K562 (cell line): ENCODE results near the gene AP3B1. TPM values are rescaled to one million over a fixed set of nuclear protein-coding genes. Genes with fewer than 3 reads are reported as not detected.

ENCODE experiments used
- ATAC-seq: fragments of 200-7000 bp; cut with Tn5 transposase; 3 replicates; pipeline ENCODE4 v1.9.1; 2020; ENCODE audit warnings: moderate library complexity
- BruUV-seq: library from RNA; stranded (reverse); fragments of 400-500 nt; replicated peaks from 2 replicates; lab custom pipeline; 2021; lab: Mats Ljungman, UMichigan
- CTCF ChIA-PET: fragments of 300-600 bp; formaldehyde crosslinking; extraction: SDS; loops from one replicate; lab custom pipeline; 2021; ENCODE audit warnings: low intra/inter-chr PET ratio; lab: Yijun Ruan, JAX
- POLR2A ChIA-PET: fragments of 300-600, 350-650 bp; sonication (Branson Sonifier 250); formaldehyde crosslinking; extraction: SDS; loops from one replicate; lab custom pipeline; 2021; ENCODE audit warnings: antibody characterized with exemption, inconsistent platforms; lab: Yijun Ruan, JAX
- DNase-seq, 4 experiments: peaks; one replicate each; pipeline versions ENCODE4 v3.0.0 to v3.0.0-alpha.2; 2011 to 2018; ENCODE audit warnings: low spot score in 3 of 4, mixed read lengths in 3 of 4; ENCODE audit errors: extremely low read depth in 1 of 4
- FAIRE-seq: peaks from 2 replicates; lab custom pipeline; 2011; peaks lifted over from hg19 to GRCh38; lab: Jason Lieb, UNC
- H2AFZ ChIP-seq: 2 replicates; pipeline ENCODE4 v1.6.0; 2011; ENCODE audit warnings: low read depth, low read length, control low read depth, inconsistent platforms
- H3K27ac ChIP-seq: fragments of 200-600 bp; 3 replicates; pipeline ENCODE4 v1.8.0; 2011; ENCODE audit warnings: low read depth, mild to moderate bottlenecking, control low read depth, inconsistent platforms, low read length, moderate library complexity, mixed read lengths; ENCODE audit errors: extremely low read depth
- H3K27me3 ChIP-seq, 2 experiments: fragments of 300-600 bp in 1 of 2; 2 replicates in 1 of 2; 3 replicates in 1 of 2; pipeline versions ENCODE4 v1.6.0 to v1.8.0; 2011; ENCODE audit warnings: inconsistent platforms in 2 of 2, low read length in 2 of 2, mild to moderate bottlenecking in 1 of 2, mixed read lengths in 1 of 2, moderate library complexity in 1 of 2; ENCODE audit not compliant: control insufficient read depth in 2 of 2, insufficient read depth in 2 of 2
- H3K36me3 ChIP-seq: fragments of 300-600 bp; 3 replicates; pipeline ENCODE4 v1.8.0; 2011; ENCODE audit warnings: mild to moderate bottlenecking, low read length, inconsistent platforms; ENCODE audit not compliant: control insufficient read depth, insufficient read depth
- H3K4me1 ChIP-seq, 2 experiments: fragments of 200-600 bp in 1 of 2; replicated peaks in 1 of 2; 2 replicates in 1 of 2; 3 replicates in 1 of 2; pipeline versions ENCODE4 v1.5.1 to v1.8.0; 2011; ENCODE audit warnings: inconsistent platforms in 2 of 2, low read length in 2 of 2, mild to moderate bottlenecking in 1 of 2, mixed read lengths in 1 of 2, moderate library complexity in 1 of 2; ENCODE audit not compliant: control insufficient read depth in 2 of 2, insufficient read depth in 2 of 2
- H3K4me2 ChIP-seq: 2 replicates; pipeline ENCODE4 v1.6.1; 2011; ENCODE audit warnings: low read length, control low read depth, inconsistent platforms, mixed read lengths; ENCODE audit not compliant: insufficient read depth
- H3K4me3 ChIP-seq: fragments of 200-600 bp; sonication (generic), shearing (Covaris generic); 2 replicates; pipeline ENCODE4 v1.5.1; 2016; ENCODE audit warnings: control low read depth, inconsistent platforms
- H3K79me2 ChIP-seq: fragments of 200-600 bp; 3 replicates; pipeline ENCODE4 v1.8.0; 2011; ENCODE audit warnings: low read length, inconsistent platforms; ENCODE audit not compliant: control insufficient read depth, insufficient read depth
- H3K9ac ChIP-seq, 2 experiments: 2 replicates each; pipeline versions ENCODE4 v1.6.0 to v1.6.1; 2011; ENCODE audit warnings: low read depth in 2 of 2, low read length in 2 of 2, control low read depth in 1 of 2, inconsistent platforms in 1 of 2, mild to moderate bottlenecking in 1 of 2, mixed read lengths in 1 of 2; ENCODE audit not compliant: insufficient read depth in 1 of 2
- H3K9me1 ChIP-seq: one replicate; pipeline ENCODE4 v1.6.0; 2011; ENCODE audit warnings: inconsistent platforms, mild to moderate bottlenecking, low read length, moderate library complexity; ENCODE audit not compliant: control insufficient read depth, insufficient read depth
- H3K9me3 ChIP-seq: replicated peaks from 2 replicates; pipeline ENCODE4 v1.5.1; 2011; ENCODE audit warnings: low read depth, low read length, inconsistent platforms; ENCODE audit not compliant: control insufficient read depth, insufficient read depth
- H4K20me1 ChIP-seq: replicated peaks from 2 replicates; pipeline ENCODE4 v1.6.1; 2011; ENCODE audit warnings: low read length, inconsistent platforms, mixed read lengths; ENCODE audit not compliant: control insufficient read depth, insufficient read depth
- CBX3 ChIP-seq, 2 experiments: IDR thresholded peaks; 1 replicate in 1 of 2; 2 replicates in 1 of 2; pipeline ENCODE4 v1.6.1; 2012; ENCODE audit warnings: inconsistent platforms in 2 of 2, low read length in 2 of 2, borderline replicate concordance in 1 of 2, control low read depth in 1 of 2
- CHD4 ChIP-seq: fragments of 200-600 bp; sonication (generic); IDR thresholded peaks from 3 replicates; pipeline ENCODE4 v1.6.1; 2012; ENCODE audit warnings: low read depth, mild to moderate bottlenecking, mixed read lengths, low read length, inconsistent platforms; ENCODE audit not compliant: insufficient read depth, insufficient replicate concordance, poor library complexity, severe bottlenecking
- HNRNPL ChIP-seq: fragments of 200-400 bp; formaldehyde crosslinking; IDR thresholded peaks from 2 replicates; pipeline ENCODE4 v1.6.1; 2017; ENCODE audit warnings: low read depth, mild to moderate bottlenecking, low read length
- SRF ChIP-seq, 2 experiments: fragments of 250-450, 450-650 bp in 1 of 2; sonication (Bioruptor Pico) in 1 of 2; sonication (generic) in 1 of 2; formaldehyde crosslinking; IDR thresholded peaks; 2 replicates each; pipeline versions ENCODE4 v1.5.0 to v1.5.1; 2020 to 2022; ENCODE audit warnings: mild to moderate bottlenecking in 1 of 2, missing genetic modification reagents in 1 of 2
- ZFP91 ChIP-seq: sonication (generic); formaldehyde crosslinking; IDR thresholded peaks from 2 replicates; pipeline ENCODE4 v1.8.0; 2022; ENCODE audit warnings: mild to moderate bottlenecking, missing genetic modification reagents
- in situ Hi-C: fragments of 300-500 bp; cut with MboI; formaldehyde crosslinking; loops from 4 replicates; pipeline ENCODE4 v1.15.0; 2018; ENCODE audit warnings: inconsistent platforms, mixed read lengths
- intact Hi-C: fragments of 100-400 bp; cut with micrococcal nuclease; formaldehyde crosslinking; loops from 2 replicates; pipeline ENCODE4 v1.14.2; 2022
- polyA plus RNA-seq, 8 experiments: library from polyadenylated mRNA; depleted of rRNA in 4 of 8; stranded (reverse) in 5 of 8; unstranded in 3 of 8; fragments of >200 nt; fragmentation: Nextera tagmentation in 2 of 8; fragmentation: Illumina TruSeq in 1 of 8; extraction: Ambion mirVana in 2 of 8; extraction: Trizol in 1 of 8; gene quantifications; 2 replicates each; pipeline versions ENCODE4 v1.2.1 to v1.2.3, GENCODE V29; 2011 to 2014; ENCODE audit warnings: inconsistent platforms in 1 of 8, missing spikeins in 1 of 8
- total RNA-seq, 7 experiments: library from RNA; depleted of rRNA in 6 of 7; stranded (reverse); fragments of >200 nt in 6 of 7; fragmentation: Illumina TruSeq in 2 of 7; extraction: Trizol in 2 of 7; gene quantifications; 2 replicates each; pipeline versions ENCODE4 v1.2.1 to v1.2.3, GENCODE V29; 2011 to 2021; ENCODE audit warnings: low replicate concordance in 1 of 7

The AP3B1 gene
- total and polyA plus RNA-seq, 9 of the 15 experiments (the other 6 are each of a cell fraction or from before 2014, with no cell fraction given): 21.1 to 61.8 (median 42.2) TPM

- H3K4me1 ChIP-seq: no peaks in the 10 kb centered on the region; a peak in 1 of 5 replicates
- TF ChIP-seq ZFP91 (CRISPR knock-in tag) (no peak), HNRNPL (no peak), CHD4 (no peak), CBX3 (IDR thresholded peaks at IDR 0.05; ENCODE audit: borderline replicate concordance in 1 of 2, low read length in 2 of 2) (no peak), SRF (CRISPR knock-in tag; IDR thresholded peaks at IDR 0.05) (no peak)
- TF ChIP-seq, all 486 proteins: peak for 0
- H3K27me3 ChIP-seq: no peaks in the 10 kb centered on the region
- ATAC-seq (no peak), DNase-seq (no peak), FAIRE-seq (no peak)
- ChIA-PET POLR2A (no interaction called here), CTCF (no interaction called here)
- intact Hi-C loops: no loop called here
- in situ Hi-C loops: no loop called here
- no peak overlapping the region for H2AFZ ChIP-seq
- H3K9me1 ChIP-seq: no peaks in the 10 kb centered on the region
- no peak overlapping the region for H3K9ac ChIP-seq
- no peak overlapping the region for H3K27ac ChIP-seq
- H3K36me3 ChIP-seq: no peaks in the 10 kb centered on the region
- H3K79me2 ChIP-seq: no peaks in the 10 kb centered on the region
- no peak overlapping the region for H3K4me2 ChIP-seq
- no peaks in the 10 kb centered on the region for H4K20me1 ChIP-seq
- H3K4me3 ChIP-seq: no peak overlapping the region
- BruUV-seq: no TSS peak
- no peaks in the 10 kb centered on the region for H3K9me3 ChIP-seq
These were observed 215.6 kb downstream of the AP3B1 start for GRCh38 chr5:78078858-78079257.
